SHP77 (cell line): ENCODE results near the gene NUP155.
"Not testable (repeated sequence)": the region's sequence is repeated elsewhere in the genome, so short reads cannot be mapped to it uniquely, and the experiment has no call there.

Source experiments
- DNase-seq, 2 experiments: peaks; one replicate each; lab custom pipeline; 2025; lab: John Stamatoyannopoulos, UW

The NUP155 gene

DNA sequence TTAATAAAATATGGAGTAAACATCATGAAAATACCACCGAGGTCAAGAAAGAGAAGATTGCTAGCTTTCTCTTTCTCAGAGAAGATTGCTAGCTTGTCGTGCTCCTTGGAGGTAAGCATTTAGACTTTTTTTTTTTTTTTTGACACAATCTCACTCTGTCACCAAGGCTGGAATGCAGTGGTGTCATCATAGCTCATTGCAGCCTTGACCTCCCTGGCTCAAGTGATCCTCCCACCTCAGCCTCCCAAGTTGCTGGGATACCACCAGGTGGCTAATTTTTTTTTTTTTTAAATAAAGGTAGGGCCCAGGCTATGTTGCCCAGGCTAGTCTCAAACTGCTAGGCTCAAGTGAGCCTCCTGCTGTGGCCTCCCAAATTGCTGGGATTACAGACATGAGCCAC lies 95.4 kb downstream of the NUP155 start:
- no peak for DNase-seq

DNA sequence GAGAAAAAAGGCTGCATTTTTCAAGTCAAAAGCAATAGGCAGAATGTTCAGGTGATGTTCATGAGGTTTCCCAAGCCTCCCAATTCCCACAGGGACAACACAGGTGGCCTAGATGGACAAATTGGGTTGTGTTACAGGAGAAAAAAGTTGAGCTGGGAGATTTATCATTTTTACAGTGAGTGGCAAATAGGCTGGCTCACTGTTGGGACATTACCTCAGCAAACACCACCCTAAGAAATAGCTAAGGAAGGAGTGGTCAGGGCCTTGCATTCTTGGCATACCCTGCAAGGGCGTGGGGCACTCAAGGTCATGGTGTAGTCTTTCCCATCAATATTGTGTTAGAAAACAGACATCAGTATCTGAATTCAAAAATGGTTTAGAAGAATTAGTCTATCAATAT lies 98.4 kb downstream of the NUP155 start:
- DNase-seq, result no peak

GRCh38 chr5:37268100-37268499 lies 102.8 kb downstream of the NUP155 start:
- DNase-seq, result not testable (repeated sequence)

- no peak for DNase-seq
These were observed 115.0 kb downstream of the NUP155 start for GRCh38 chr5:37255774-37256358.

- no peak for DNase-seq
These were observed 116.3 kb downstream of the NUP155 start for GRCh38 chr5:37254581-37254980.

- DNase-seq, result no peak
These were observed 119.2 kb downstream of the NUP155 start for GRCh38 chr5:37251665-37252064.

DNA sequence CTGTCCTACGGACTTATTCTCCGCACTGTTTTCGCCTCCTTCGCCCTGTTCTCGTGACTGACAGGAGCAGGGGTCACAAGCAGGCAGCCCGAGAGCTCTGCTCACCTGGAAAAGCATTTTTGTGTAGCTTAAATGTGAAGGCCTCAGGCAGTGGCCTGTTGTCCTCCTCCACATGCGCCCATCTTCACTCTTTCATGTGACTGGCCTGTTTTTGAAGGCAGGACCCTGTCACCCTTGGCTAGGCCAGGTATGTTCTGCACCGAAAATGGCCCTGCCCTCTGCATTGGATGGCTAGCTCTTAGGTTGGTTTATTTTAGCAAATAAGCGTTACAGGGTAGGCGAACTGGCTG lies 121.1 kb downstream of the NUP155 start:
- no peak for DNase-seq

DNA sequence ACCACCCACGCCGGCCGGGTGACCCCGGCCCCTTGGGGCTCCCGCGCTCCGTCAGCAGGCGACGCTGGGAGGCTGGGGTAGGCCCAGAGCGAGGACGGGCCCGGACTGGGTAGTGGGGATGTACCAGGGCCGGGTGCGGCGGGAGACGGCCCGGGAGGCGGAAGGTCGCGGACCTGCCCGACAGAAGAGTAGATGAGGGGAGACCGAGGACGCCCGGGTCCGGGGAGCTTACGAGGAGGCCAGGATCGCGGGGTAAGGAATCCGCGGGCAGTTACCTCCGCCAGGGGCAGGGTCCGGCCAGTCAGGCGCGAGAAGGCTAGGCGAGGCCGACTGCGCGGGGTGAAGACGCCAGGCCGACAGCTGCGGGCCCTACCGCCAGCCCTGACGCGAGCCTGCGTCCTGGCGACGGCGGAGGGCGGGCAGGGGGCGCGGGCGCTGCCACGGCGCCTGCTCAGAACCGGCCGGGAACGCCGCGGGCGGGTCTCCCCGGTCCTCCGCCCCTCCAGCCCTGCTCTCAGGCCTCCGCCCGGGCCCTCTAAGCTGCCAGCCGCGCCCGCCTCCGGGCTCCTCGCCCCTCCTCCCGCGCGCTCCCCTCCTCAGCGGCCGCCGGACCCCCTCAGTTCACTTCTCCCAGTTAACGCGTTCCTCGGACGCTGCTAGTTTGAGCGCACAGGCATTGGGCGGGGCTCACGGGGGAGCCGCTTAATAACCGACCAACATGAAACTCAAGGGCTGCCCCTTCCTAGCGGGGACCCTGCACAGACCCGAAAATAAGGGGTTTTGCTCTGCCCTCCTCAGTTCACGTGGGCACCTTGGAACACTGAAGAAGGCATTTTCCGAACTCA lies 121.7 kb downstream of the NUP155 start, which contains the start of gene CPLANE1:
TSS of gene CPLANE1 (minus strand) at position 407 of the 845 bp plus-strand sequence. CDS start 1,678 bp downstream, outside the sequence.
- DNase-seq, result peak; percentile 79 to 94

DNA sequence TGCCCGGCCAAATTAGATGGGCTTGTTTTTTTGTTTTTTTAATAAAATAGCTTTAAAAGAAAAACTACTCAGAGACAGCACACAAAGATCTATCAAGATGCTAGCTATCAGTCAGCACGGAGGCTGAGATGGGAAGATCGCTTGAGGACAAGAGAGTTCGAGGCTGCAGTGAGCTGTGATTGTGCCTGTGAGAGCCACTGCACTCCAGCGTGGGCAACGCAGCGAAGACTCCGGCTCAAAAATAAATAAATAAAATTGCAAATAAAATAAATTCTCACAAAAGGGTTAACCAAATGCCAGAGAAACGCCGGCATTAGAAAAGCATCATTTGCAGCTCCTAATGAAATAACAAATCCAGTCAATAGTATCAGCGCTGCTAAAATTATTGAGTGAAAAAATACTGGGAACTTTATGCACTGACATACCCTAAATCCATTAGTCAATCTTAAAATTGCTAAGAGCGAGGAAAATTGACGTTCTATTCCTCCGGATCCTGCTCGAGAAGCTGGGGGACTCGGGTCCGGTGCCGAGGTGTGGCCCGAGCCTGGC lies 122.4 kb downstream of the NUP155 start:
- DNase-seq, result peak; percentile 23 to 37

DNA sequence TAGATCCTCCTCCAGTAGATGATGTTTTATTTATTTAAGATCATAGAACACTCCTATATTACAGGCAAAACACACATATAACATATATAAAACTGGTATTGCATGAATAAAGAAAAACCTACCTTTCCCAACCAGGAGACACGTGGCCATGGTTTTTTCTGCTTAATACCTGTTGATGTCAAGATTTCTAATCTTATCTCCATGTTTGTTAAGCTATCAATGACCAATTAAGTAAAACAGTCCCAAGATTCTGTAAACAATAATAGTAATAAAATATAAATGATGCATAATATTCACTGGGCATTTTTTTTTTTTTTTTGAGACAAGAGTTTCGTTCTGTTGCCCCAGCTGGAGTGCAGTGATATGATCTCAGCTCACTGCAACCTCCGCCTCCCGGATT lies 123.4 kb downstream of the NUP155 start:
- DNase-seq, result no peak

GRCh38 chr5:37247036-37247435 lies 123.9 kb downstream of the NUP155 start:
- no peak for DNase-seq
